ENCODE data around the gene ARID5B.

- TF ChIP-seq POLR2AphosphoS5 (IDR thresholded peaks at IDR 0.05) (no peak), CTCF (IDR thresholded peaks at IDR 0.05) (peak; percentile 32 to 67 (median 46)), EP300 (IDR thresholded peaks at IDR 0.05; ENCODE audit: low read depth) (no peak)
Observed at GRCh38 chr10:61897671-61898434, 3.6 kb upstream of the ARID5B start.

Measured in transverse colon (tissue), 4 donors.